ENCODE measurements around the gene H19.

DNA sequence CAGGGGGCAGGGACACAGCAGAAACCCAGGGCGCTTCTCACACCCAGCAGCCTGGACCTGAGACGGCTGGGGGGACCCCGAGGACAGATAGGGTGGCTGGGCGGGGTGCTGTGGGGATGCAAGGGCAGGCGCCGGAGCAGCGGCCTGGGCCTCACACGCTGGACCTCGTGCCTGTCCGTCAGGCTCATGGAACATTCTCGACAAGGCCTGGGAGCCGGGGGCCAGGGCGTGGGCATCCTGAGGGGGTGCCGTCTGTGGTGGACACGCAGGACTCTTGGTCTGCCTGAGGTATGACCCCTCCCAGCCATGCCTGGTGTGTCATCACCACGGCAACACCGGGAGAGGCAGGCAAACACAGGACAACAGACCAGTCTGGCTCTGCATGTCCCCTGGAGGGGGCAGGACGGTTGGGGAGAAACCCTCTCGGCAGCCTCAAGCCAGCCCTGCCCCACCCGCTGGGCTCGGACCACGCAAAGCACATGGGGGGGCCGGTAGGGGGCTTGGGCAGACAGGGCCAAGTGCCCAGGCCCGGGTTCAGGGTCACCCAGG, 29.1 kb downstream of the H19 start:
- TF ChIP-seq, protein P1, sequence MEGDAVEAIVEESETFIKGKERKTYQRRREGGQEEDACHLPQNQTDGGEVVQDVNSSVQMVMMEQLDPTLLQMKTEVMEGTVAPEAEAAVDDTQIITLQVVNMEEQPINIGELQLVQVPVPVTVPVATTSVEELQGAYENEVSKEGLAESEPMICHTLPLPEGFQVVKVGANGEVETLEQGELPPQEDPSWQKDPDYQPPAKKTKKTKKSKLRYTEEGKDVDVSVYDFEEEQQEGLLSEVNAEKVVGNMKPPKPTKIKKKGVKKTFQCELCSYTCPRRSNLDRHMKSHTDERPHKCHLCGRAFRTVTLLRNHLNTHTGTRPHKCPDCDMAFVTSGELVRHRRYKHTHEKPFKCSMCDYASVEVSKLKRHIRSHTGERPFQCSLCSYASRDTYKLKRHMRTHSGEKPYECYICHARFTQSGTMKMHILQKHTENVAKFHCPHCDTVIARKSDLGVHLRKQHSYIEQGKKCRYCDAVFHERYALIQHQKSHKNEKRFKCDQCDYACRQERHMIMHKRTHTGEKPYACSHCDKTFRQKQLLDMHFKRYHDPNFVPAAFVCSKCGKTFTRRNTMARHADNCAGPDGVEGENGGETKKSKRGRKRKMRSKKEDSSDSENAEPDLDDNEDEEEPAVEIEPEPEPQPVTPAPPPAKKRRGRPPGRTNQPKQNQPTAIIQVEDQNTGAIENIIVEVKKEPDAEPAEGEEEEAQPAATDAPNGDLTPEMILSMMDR (IDR thresholded peaks at IDR 0.05) = no peak
- TF ChIP-seq POLR2A (IDR thresholded peaks at IDR 0.05) = no peak
